Inflammatory macrophage treated with lipopolysaccharide for 1 hour (primary cell): ENCODE data around the gene PIK3C2B.
"Not testable (repeated sequence)": the region's sequence is repeated elsewhere in the genome, so short reads cannot be mapped to it uniquely, and the experiment has no call there.

Experiments used
- DNase-seq, 2 donors: peaks; one replicate each; pipeline ENCODE4 v3.0.0-alpha.2; 2020 to 2022

The PIK3C2B gene

DNA sequence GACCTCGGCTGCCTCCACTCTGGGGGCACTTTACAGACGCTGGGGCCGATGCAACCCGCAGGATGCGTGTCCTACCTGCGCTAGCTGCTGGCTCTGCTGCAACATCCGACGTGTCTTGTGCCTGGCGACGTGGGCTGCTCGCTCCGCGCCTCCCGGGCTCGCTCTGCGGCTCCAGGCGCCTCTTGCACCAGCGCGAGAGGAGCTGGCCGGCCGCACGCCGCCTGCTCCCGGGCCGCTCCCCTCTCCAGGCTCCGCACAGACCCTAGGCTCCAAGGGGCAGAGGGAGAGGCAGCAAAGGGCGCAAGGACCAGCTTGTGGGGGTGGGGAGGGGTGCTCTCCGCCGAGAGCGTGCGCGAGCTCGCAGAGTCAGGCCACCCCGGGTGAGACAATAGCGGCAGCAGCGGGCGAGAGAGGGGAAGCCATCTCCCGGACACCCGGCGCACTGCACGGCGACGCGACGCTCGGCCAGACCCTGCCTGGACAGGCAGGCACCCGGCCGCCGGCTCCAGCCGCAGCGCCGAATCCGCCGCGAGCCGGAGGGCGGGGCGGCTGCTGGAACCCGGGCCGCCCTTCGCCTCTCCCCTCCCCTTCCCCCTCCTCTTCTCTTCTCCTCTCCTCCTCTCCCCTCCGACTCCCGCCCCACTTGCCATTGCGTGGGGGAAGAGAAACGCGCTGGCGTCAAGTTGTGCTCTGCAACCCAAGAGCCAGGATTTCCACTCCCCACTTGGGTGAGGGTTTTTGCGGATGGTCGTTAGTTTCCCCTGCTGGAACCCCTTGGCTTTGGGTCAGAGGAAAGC lies at the start of gene PIK3C2B:
Gene PIK3C2B, minus strand, starts transcription at position 525 of the 797 bp plus-strand sequence. CDS start 25,003 bp downstream, outside the sequence.
- peak; percentile 65 to 74 for DNase-seq

GRCh38 chr1:204544321-204544720 lies 49.7 kb upstream of the PIK3C2B start:
- DNase-seq: no peak

GRCh38 chr1:204541626-204542025 lies 47.0 kb upstream of the PIK3C2B start:
- DNase-seq: no peak

GRCh38 chr1:204532832-204533231 lies 38.2 kb upstream of the PIK3C2B start:
- DNase-seq: no peak

GRCh38 chr1:204530932-204531331 lies 36.3 kb upstream of the PIK3C2B start:
- DNase-seq: peak; percentile 35 to 66

GRCh38 chr1:204529371-204529895 lies 34.8 kb upstream of the PIK3C2B start:
- no peak for DNase-seq

GRCh38 chr1:204528677-204529076 lies 34.1 kb upstream of the PIK3C2B start:
- no peak for DNase-seq

GRCh38 chr1:204528241-204528640 lies 33.6 kb upstream of the PIK3C2B start:
- DNase-seq: no peak

DNA sequence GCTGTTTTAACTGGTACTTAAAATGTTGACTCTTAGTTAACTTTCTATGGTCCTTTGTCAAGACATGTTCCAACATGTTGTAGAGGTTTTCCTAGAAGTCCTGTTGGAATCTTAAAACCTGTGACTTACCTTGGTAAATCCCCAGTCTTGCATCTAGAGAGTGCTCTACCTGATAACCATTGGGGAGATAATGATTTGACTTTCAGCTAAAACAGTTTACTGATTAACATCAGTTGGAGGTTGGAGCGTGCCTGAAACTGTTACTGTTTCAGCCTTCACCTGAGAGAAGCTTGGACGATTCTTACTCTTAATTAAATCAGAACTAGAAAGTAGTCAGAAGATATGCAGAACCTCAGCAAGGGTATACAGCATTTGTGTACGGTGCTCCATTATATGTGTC lies 30.4 kb upstream of the PIK3C2B start:
- DNase-seq: no peak

DNA sequence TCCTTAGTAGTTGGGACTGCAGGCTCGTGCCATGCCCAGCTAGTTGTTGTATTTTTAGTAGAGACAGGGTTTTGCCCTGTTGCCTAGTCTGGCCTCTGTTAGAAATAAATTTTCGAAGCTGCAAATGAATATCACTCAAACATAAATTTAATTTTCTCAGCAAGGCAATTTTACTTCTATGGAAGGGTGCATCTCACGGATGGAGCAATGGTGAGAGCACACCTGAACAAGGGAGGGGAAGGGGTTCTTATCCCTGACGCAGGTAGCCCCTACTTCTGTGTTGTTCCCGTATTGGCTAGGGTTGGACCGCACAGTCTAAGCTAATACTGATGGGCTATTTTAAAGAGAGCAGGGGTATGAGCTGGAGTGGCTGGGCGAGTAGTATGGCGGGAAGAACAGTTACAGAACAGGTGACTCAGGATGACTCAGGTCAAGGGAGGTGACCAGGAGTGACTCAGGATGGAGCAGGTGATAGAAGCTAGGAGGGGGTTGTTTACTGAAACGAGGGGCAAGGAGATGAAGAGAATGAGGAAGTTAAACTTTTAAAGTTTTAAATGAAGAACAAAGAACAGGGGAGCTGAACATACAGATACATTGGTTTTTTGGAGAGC lies 29.1 kb upstream of the PIK3C2B start:
- DNase-seq: no peak

- not testable (repeated sequence) for DNase-seq
Measured at GRCh38 chr1:204521941-204522521, 27.4 kb upstream of the PIK3C2B start.

- peak in 1 of 2 donors; percentile 31 for DNase-seq
Measured at GRCh38 chr1:204520834-204521709, 26.5 kb upstream of the PIK3C2B start.

DNA sequence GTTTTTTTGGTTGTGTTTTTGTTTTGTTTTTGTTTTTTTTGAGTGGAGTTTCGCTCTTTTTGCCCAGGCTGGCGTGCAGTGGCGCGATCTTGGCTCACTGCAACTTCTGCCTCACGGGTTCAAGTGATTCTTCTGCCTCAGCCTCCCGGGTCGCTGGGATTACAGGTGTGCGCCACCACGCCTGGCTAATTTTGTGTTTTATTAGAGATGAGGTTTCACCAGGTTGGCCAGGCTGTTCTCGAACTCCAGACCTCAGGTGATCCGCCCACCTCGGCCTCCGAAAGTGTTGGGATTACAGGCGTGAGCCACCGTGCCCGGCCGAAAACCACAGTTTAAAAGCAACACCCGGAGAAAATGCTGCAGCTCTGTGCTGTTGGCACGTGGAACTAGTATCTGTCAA lies 22.8 kb upstream of the PIK3C2B start:
- not testable (repeated sequence) for DNase-seq

DNA sequence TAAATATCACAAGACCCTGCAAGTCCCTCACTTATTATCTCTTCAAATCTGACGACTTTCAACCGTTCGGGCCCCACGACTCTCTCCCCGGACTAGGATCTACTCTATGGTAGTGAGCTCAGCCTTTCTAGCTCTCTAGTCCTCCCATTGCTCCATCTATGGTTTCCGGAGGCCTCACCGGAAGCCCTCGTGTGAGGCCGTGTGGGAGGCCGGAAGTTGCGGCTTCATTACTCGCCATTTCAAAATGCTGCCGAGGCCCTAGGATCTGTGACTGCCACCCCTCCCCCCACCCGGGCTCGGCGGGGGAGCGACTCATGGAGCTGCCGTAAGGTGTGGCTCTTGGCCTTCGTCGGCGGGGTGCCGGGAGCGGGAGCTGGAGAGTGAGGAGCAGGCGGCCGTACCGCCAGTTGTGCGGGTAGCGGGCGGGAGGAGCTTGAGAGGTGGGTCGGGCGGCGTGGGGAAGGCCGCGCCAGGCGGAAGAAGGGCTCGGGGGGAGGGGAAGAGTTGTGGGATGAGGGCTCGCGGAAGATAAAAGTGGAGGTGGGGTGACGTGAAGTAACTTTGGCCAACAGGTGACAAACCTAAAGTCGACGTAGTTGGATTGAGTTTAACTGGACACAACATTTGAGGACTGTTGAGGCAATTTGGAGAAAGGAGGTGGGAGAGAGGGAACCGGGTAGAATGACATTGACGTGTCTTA lies 21.7 kb upstream of the PIK3C2B start, which contains the start of gene MDM4:
Gene MDM4, plus strand, starts transcription at position 227 of the 700 bp plus-strand sequence. CDS start 9,113 bp downstream, outside the sequence.
- peak; percentile 97 to 98 for DNase-seq

GRCh38 chr1:204514828-204515227 lies 20.2 kb upstream of the PIK3C2B start:
- DNase-seq: no peak

GRCh38 chr1:204513117-204513716 lies 18.6 kb upstream of the PIK3C2B start:
- peak; percentile 75 to 79 for DNase-seq

- DNase-seq: no peak
Measured at GRCh38 chr1:204511366-204511765, 16.8 kb upstream of the PIK3C2B start.

DNA sequence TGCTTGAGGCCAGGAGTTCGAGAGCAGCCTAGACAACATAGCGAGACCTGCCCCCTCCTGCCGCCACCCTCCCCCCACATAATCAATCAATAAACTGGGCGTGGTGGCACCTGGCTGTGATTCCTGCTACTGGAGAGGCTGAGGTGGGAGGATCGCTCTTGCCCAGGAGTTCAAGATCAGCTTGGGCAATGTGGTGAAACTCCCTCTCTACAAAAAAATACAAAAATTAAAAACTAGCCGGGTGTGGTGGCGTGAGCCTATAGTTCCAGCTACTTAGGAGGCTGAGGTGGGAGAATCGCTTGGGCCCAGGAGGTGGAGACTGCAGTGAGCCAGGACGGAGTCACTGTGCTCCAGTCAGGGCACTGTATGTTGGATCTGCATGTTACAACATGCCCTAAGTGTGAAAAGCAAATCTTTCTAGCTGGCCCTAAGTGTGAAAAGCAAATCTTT lies 14.6 kb upstream of the PIK3C2B start:
- DNase-seq: no peak

DNA sequence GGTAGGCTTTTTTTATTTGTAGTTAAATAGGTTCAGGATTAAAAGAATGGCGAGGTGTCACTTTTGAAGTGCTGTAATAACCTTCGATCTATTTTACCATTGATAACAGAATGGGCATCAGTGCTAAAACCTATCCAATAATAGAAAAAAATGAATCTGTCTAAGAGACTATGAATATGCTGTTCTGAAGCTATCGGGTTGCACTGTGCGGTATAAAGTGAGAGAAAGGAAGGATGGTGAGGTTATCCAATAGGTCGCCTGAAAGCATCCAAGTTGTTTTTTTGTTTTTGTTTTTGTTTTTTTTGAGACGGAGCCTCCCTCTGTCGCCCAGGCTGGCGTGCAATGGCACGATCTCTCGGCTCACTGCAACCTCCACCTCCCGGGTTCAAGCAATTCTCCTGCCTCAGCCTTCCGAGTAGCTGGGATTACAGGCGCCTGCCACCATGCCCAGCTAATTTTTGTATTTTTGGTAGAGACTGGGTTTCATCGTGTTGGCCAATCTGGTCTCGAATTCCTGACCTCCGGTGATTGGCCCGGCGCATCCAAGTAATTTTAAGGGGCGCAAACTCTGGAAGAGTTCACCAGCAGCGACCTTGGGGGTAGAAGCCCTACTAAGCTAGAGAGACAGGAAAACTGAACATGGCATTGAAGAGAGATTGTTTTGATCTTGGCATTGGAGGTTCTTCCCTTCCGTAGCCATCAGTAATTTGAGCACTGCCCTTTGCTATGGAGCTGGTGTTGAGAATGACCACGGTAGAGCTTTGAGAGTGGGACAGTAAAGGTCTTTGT lies 12.9 kb upstream of the PIK3C2B start:
- DNase-seq: peak; percentile 32 to 34

- peak; percentile 85 to 99 for DNase-seq
Measured at GRCh38 chr1:204506969-204507316, 12.3 kb upstream of the PIK3C2B start.
